ENCODE results near the gene FKRP.

The FKRP gene

GRCh38 chr19:46737298-46737654, 8.6 kb upstream of the FKRP start:
- TF ChIP-seq ISL1 (CRISPR knock-in tag; IDR thresholded peaks at IDR 0.05) (no peak), BACH2 (CRISPR knock-in tag; IDR thresholded peaks at IDR 0.05; ENCODE audit: borderline replicate concordance) (no peak), PATZ1 (CRISPR knock-in tag; IDR thresholded peaks at IDR 0.05; ENCODE audit: borderline replicate concordance) (no peak), CSRNP3 (CRISPR knock-in tag; IDR thresholded peaks at IDR 0.05) (no peak), POU6F1 (CRISPR knock-in tag; IDR thresholded peaks at IDR 0.05; ENCODE audit: borderline replicate concordance, low read depth) (no peak), CSDC2 (CRISPR knock-in tag; IDR thresholded peaks at IDR 0.05) (no peak), ZNF8 (CRISPR knock-in tag; IDR thresholded peaks at IDR 0.05) (no peak), ARNTL (CRISPR knock-in tag; IDR thresholded peaks at IDR 0.05; ENCODE audit: borderline replicate concordance, low read depth) (no peak), ZC3H10 (CRISPR knock-in tag; IDR thresholded peaks at IDR 0.05) (no peak), PPARA (CRISPR knock-in tag; IDR thresholded peaks at IDR 0.05; ENCODE audit: borderline replicate concordance) (no peak), TCF4 (CRISPR knock-in tag; IDR thresholded peaks at IDR 0.05; ENCODE audit: borderline replicate concordance) (no peak), CREB5 (CRISPR knock-in tag; IDR thresholded peaks at IDR 0.05; ENCODE audit: low read depth) (no peak), GLIS3 (CRISPR knock-in tag; IDR thresholded peaks at IDR 0.05) (no peak), SNAI2 (CRISPR knock-in tag; IDR thresholded peaks at IDR 0.05) (no peak), RARB (CRISPR knock-in tag; IDR thresholded peaks at IDR 0.05) (no peak), ZNF565 (CRISPR knock-in tag; conservative IDR thresholded peaks at IDR 0.05; ENCODE audit: low read depth) (no peak), OSR1 (CRISPR knock-in tag; IDR thresholded peaks at IDR 0.05) (no peak), ZFP3 (CRISPR knock-in tag; IDR thresholded peaks at IDR 0.05) (no peak), TSHZ2 (CRISPR knock-in tag; IDR thresholded peaks at IDR 0.05) (no peak), ZFP30 (CRISPR knock-in tag; IDR thresholded peaks at IDR 0.05) (no peak)
- no peak for ATAC-seq

GRCh38 chr19:46737761-46738171, 8.1 kb upstream of the FKRP start:
- no peak for TF ChIP-seq CSDC2 (CRISPR knock-in tag; IDR thresholded peaks at IDR 0.05)
- TF ChIP-seq ZNF8 (CRISPR knock-in tag; IDR thresholded peaks at IDR 0.05) = no peak
- no peak for TF ChIP-seq ZNF70 (CRISPR knock-in tag; IDR thresholded peaks at IDR 0.05)
- no peak for TF ChIP-seq PPARA (CRISPR knock-in tag; IDR thresholded peaks at IDR 0.05; ENCODE audit: borderline replicate concordance)
- no peak for TF ChIP-seq ARNTL (CRISPR knock-in tag; IDR thresholded peaks at IDR 0.05; ENCODE audit: borderline replicate concordance, low read depth)
- no peak for TF ChIP-seq ZFP30 (CRISPR knock-in tag; IDR thresholded peaks at IDR 0.05)
- no peak for TF ChIP-seq TOX (CRISPR knock-in tag; IDR thresholded peaks at IDR 0.05; ENCODE audit: borderline replicate concordance)
- no peak for TF ChIP-seq ZC3H10 (CRISPR knock-in tag; IDR thresholded peaks at IDR 0.05)
- ATAC-seq = no peak

- ATAC-seq = no peak
- TF ChIP-seq RARB (CRISPR knock-in tag; IDR thresholded peaks at IDR 0.05) (no peak), TOX (CRISPR knock-in tag; IDR thresholded peaks at IDR 0.05; ENCODE audit: borderline replicate concordance) (no peak), ZNF565 (CRISPR knock-in tag; conservative IDR thresholded peaks at IDR 0.05; ENCODE audit: low read depth) (no peak), ESRRG (CRISPR knock-in tag; IDR thresholded peaks at IDR 0.05) (no peak), ZFP3 (CRISPR knock-in tag; IDR thresholded peaks at IDR 0.05) (no peak), PPARA (CRISPR knock-in tag; IDR thresholded peaks at IDR 0.05; ENCODE audit: borderline replicate concordance) (no peak), ZNF8 (CRISPR knock-in tag; IDR thresholded peaks at IDR 0.05) (no peak), CREB5 (CRISPR knock-in tag; IDR thresholded peaks at IDR 0.05; ENCODE audit: low read depth) (no peak), SNAI2 (CRISPR knock-in tag; IDR thresholded peaks at IDR 0.05) (no peak), BACH2 (CRISPR knock-in tag; IDR thresholded peaks at IDR 0.05; ENCODE audit: borderline replicate concordance) (no peak)
Observed at GRCh38 chr19:46739290-46739771, 6.5 kb upstream of the FKRP start.
